Ishikawa (cell line): ENCODE measurements around the gene SOX21.

Experiments used
- CEBPB ChIP-seq: IDR thresholded peaks from 2 replicates; pipeline ENCODE4 v1.6.1; 2012
- CREB1 ChIP-seq: IDR thresholded peaks from 2 replicates; pipeline ENCODE4 v1.6.1; 2012; ENCODE audit warnings: low read depth
- EP300 ChIP-seq: IDR thresholded peaks from 2 replicates; pipeline ENCODE4 v1.6.1; 2012; ENCODE audit warnings: borderline replicate concordance
- FOXM1 ChIP-seq: IDR thresholded peaks from 2 replicates; pipeline ENCODE4 v1.6.1; 2012; ENCODE audit warnings: low read depth, borderline replicate concordance
- MAX ChIP-seq: IDR thresholded peaks from 2 replicates; pipeline ENCODE4 v1.6.1; 2012
- RAD21 ChIP-seq: IDR thresholded peaks from 2 replicates; pipeline ENCODE4 v1.6.1; 2012; ENCODE audit warnings: low read depth
- TAF1 ChIP-seq: IDR thresholded peaks from 2 replicates; pipeline ENCODE4 v1.6.1; 2012; ENCODE audit warnings: low read depth, mild to moderate bottlenecking
- TCF12 ChIP-seq: IDR thresholded peaks from 2 replicates; pipeline ENCODE4 v1.6.1; 2012; ENCODE audit warnings: low read depth
- USF1 ChIP-seq: IDR thresholded peaks from 2 replicates; pipeline ENCODE4 v1.6.1; 2012
- YY1 ChIP-seq: IDR thresholded peaks from 2 replicates; pipeline ENCODE4 v1.6.1; 2012; ENCODE audit warnings: low read depth
- ZBTB7A ChIP-seq: IDR thresholded peaks from 2 replicates; pipeline ENCODE4 v1.6.1; 2012; ENCODE audit warnings: low read depth
- TF ChIP-seq, protein P1 (sequence below): IDR thresholded peaks from 2 replicates; pipeline ENCODE4 v1.6.1; 2012; ENCODE audit warnings: low read depth, mild to moderate bottlenecking

- no peak for TF ChIP-seq RAD21
- no peak for TF ChIP-seq TAF1
- TF ChIP-seq, protein P1, sequence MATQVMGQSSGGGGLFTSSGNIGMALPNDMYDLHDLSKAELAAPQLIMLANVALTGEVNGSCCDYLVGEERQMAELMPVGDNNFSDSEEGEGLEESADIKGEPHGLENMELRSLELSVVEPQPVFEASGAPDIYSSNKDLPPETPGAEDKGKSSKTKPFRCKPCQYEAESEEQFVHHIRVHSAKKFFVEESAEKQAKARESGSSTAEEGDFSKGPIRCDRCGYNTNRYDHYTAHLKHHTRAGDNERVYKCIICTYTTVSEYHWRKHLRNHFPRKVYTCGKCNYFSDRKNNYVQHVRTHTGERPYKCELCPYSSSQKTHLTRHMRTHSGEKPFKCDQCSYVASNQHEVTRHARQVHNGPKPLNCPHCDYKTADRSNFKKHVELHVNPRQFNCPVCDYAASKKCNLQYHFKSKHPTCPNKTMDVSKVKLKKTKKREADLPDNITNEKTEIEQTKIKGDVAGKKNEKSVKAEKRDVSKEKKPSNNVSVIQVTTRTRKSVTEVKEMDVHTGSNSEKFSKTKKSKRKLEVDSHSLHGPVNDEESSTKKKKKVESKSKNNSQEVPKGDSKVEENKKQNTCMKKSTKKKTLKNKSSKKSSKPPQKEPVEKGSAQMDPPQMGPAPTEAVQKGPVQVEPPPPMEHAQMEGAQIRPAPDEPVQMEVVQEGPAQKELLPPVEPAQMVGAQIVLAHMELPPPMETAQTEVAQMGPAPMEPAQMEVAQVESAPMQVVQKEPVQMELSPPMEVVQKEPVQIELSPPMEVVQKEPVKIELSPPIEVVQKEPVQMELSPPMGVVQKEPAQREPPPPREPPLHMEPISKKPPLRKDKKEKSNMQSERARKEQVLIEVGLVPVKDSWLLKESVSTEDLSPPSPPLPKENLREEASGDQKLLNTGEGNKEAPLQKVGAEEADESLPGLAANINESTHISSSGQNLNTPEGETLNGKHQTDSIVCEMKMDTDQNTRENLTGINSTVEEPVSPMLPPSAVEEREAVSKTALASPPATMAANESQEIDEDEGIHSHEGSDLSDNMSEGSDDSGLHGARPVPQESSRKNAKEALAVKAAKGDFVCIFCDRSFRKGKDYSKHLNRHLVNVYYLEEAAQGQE = no peak
- no peak for TF ChIP-seq MAX
- TF ChIP-seq EP300 = no peak
- TF ChIP-seq TCF12 = no peak
- no peak for TF ChIP-seq USF1
- TF ChIP-seq CREB1 = no peak
- no peak for TF ChIP-seq YY1
- no peak for TF ChIP-seq CEBPB
- TF ChIP-seq ZBTB7A = no peak
- TF ChIP-seq FOXM1 = no peak
These were observed 30.1 kb downstream of the SOX21 start for GRCh38 chr13:94682229-94682628.
